ENCODE measurements around the gene SLC9B2.

SLC9B2 gene

GRCh38 chr4:103076747-103077347 is at the start of gene SLC9B2:
Gene SLC9B2 (minus strand): TSS chr4:103076761. CDS start chr4:103067550, 9,211 bp downstream.
- TF ChIP-seq GATA2 (IDR thresholded peaks at IDR 0.05; ENCODE audit: low read depth, low read length) (no peak), GATA3 (IDR thresholded peaks at IDR 0.05; ENCODE audit: low read depth, low read length) (no peak)

DNA sequence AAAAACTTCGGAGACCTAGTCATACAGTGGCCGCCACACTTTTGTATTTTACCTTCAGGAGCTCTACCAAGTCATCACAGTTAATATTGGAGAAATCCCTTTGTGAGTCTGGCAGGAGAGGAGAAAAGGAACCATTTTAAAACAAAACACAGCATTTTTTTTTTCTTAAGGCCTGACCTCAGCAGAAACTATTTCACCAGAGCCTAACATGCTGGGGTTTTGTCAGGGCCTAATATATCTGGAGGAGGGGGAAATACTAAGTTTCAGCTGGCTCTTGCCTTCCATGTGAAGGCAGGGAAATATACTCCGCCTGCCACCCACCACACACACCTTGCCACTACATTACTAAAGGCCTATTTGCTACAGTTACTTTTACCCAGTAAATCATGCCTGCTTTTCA is 49.6 kb upstream of the SLC9B2 start:
- no peak for TF ChIP-seq GATA2 (IDR thresholded peaks at IDR 0.05; ENCODE audit: low read depth, low read length)
- no peak for TF ChIP-seq GATA3 (IDR thresholded peaks at IDR 0.05; ENCODE audit: low read depth, low read length)

DNA sequence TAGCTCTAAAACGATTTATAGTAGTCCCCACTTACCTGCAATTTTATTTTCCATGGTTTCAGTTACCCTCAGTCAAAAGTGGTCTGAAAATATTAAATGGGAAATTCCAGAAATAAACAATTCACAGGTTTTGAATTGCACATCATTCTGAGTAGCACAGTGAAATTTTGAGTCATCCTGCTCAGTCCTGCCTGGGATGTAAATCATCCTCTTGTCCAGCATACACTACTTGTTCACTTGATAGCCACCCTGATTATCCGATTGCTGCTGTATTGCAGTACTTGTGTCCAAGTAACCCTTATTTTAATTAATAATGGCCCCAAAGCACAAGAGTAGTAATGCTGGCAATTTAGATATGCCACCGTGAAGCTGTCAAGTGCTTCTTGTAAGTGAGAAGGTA is 46.6 kb upstream of the SLC9B2 start:
- TF ChIP-seq GATA2 (IDR thresholded peaks at IDR 0.05; ENCODE audit: low read depth, low read length) (no peak), GATA3 (IDR thresholded peaks at IDR 0.05; ENCODE audit: low read depth, low read length) (no peak)

- TF ChIP-seq GATA2 (IDR thresholded peaks at IDR 0.05; ENCODE audit: low read depth, low read length) (no peak), GATA3 (IDR thresholded peaks at IDR 0.05; ENCODE audit: low read depth, low read length) (no peak)
Measured at GRCh38 chr4:103118166-103118565, 41.6 kb upstream of the SLC9B2 start.

GRCh38 chr4:103111598-103111997 is 35.0 kb upstream of the SLC9B2 start:
- TF ChIP-seq GATA3 (IDR thresholded peaks at IDR 0.05; ENCODE audit: low read depth, low read length) (no peak), GATA2 (IDR thresholded peaks at IDR 0.05; ENCODE audit: low read depth, low read length) (no peak)

DNA sequence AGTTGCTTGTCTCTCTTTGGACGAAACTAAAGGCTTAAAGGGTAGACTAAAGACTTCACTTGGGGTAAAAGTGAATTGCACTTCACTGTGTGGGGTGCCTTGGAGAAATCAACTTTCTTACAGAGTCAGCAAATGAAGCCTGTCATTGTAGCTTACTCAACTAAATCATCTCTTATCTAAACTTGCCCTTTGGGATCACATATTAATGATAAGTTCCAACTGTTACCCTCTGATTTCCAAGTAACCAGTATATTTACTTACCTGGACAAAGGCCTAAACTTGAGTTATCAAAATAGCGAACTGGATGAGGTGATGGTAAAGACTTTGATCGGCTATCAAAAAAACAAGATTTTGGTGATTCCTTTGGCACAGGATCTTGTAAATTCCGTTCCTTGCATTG is 32.0 kb upstream of the SLC9B2 start:
- TF ChIP-seq GATA3 (IDR thresholded peaks at IDR 0.05; ENCODE audit: low read depth, low read length) (no peak), GATA2 (IDR thresholded peaks at IDR 0.05; ENCODE audit: low read depth, low read length) (no peak)

GRCh38 chr4:103105558-103106356 is 29.2 kb upstream of the SLC9B2 start:
- TF ChIP-seq GATA3 (IDR thresholded peaks at IDR 0.05; ENCODE audit: low read depth, low read length) (no peak), GATA2 (IDR thresholded peaks at IDR 0.05; ENCODE audit: low read depth, low read length) (no peak)

DNA sequence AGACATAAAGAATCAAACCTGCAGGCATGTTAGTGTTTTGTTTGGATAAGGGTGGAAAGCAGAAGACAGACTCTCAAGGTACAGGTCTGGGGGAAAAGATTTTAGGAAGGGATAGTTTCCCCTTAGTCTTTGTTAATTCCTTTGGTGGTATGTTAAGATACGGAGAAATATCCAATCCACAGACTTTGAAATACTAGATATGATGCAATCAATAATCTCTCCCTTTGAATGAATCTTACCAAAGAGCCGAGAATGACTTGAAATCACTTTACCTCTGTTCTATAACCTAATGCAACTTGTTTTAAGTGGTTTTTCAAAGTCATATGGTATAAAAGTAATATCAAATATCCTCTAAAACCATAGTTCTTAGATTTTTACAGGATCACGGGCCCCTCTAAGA is 28.3 kb upstream of the SLC9B2 start:
- TF ChIP-seq GATA3 (IDR thresholded peaks at IDR 0.05; ENCODE audit: low read depth, low read length) (no peak), GATA2 (IDR thresholded peaks at IDR 0.05; ENCODE audit: low read depth, low read length) (no peak)

DNA sequence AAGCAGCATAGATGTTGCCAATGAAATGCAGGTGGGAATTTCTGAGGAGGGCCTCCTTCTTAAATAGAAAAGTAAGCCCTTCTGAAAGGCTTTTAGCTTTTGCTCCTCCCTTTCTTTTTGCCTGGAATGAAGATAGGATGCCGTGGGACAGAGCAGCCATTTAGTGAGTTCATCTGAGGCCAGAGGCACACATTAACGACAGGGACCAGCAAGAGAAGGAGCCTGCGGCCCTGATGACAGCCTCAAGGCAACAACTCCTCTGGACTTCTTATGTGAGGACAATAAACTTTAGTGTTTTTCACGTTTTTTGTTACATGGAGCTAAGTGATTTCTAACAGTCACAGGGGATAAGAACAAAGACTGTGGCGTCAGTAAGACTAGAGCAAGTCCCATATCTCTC is 24.1 kb upstream of the SLC9B2 start:
- TF ChIP-seq GATA3 (IDR thresholded peaks at IDR 0.05; ENCODE audit: low read depth, low read length) = no peak
- TF ChIP-seq GATA2 (IDR thresholded peaks at IDR 0.05; ENCODE audit: low read depth, low read length) = no peak

GRCh38 chr4:103099691-103100392 is 23.3 kb upstream of the SLC9B2 start, which contains the start of gene BDH2:
Gene BDH2 (minus strand): TSS chr4:103099834. CDS start chr4:103096254, 3,580 bp downstream.
- TF ChIP-seq GATA2 (IDR thresholded peaks at IDR 0.05; ENCODE audit: low read depth, low read length) = no peak
- TF ChIP-seq GATA3 (IDR thresholded peaks at IDR 0.05; ENCODE audit: low read depth, low read length) = no peak

GRCh38 chr4:103098756-103099440 is 22.3 kb upstream of the SLC9B2 start:
- TF ChIP-seq GATA2 (IDR thresholded peaks at IDR 0.05; ENCODE audit: low read depth, low read length) (no peak), GATA3 (IDR thresholded peaks at IDR 0.05; ENCODE audit: low read depth, low read length) (no peak)

DNA sequence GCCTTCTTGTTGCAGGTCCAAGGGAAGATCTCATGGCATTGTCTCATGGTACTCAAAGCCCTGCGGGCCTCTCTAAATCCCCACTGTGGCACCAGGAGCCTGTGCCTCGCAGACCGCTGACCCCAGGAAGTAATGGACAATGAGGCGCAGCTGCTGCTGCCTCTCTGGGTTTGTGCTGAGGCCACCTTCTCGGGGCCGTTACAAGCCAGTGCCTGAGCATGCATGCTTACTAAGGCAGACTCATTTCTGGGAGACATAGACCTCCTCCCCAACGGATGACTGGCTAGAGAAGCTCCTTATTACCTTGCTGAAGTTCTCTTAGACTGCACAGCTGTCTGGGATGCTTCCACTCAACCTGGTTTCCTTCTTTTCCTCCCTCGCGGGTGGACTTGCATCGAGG is 21.8 kb upstream of the SLC9B2 start:
- TF ChIP-seq GATA3 (IDR thresholded peaks at IDR 0.05; ENCODE audit: low read depth, low read length) (no peak), GATA2 (IDR thresholded peaks at IDR 0.05; ENCODE audit: low read depth, low read length) (no peak)

DNA sequence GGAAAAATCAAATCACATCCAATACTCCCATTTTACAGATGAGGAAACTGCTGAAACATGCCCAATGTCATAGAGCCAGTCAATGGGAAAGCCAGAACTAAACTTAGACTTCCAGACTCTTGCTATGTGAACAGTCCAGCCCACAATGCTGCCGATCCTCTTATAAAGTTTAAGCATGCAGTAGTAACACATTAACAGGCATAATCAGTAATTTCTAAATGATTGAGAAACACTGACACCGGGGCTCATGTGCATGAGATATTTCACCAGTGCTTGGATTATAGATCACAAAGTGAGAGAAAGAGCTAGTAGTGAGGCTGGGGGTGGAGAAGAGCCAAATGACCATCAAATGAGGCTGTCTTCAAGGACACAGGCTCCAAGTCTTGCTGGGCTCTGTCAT is 20.6 kb upstream of the SLC9B2 start:
- no peak for TF ChIP-seq GATA3 (IDR thresholded peaks at IDR 0.05; ENCODE audit: low read depth, low read length)
- no peak for TF ChIP-seq GATA2 (IDR thresholded peaks at IDR 0.05; ENCODE audit: low read depth, low read length)

DNA sequence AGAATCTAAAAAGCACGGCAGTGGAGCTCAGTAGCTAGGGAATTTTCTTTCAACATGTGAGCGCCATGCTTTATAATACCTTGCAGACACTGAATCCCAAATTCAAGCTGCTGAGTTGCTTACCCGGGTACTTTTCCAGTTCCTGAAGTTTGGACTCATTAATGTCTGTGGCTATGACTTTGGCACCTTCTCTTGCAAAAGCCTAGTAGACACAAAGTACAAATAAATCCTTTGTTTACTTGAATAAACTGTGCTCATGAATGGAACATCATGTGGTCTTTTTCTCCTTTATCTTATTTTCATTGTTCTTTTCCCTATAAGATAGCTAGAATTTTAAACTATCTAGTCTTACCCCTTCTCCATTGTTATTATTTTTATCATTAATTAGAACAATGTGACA is 18.5 kb upstream of the SLC9B2 start:
- no peak for TF ChIP-seq GATA3 (IDR thresholded peaks at IDR 0.05; ENCODE audit: low read depth, low read length)
- no peak for TF ChIP-seq GATA2 (IDR thresholded peaks at IDR 0.05; ENCODE audit: low read depth, low read length)
